ENCODE results near the gene SOSTDC1.
"Not testable (repeated sequence)": the region's sequence is repeated elsewhere in the genome, so short reads cannot be mapped to it uniquely, and the experiment has no call there.

The SOSTDC1 gene, protein sequence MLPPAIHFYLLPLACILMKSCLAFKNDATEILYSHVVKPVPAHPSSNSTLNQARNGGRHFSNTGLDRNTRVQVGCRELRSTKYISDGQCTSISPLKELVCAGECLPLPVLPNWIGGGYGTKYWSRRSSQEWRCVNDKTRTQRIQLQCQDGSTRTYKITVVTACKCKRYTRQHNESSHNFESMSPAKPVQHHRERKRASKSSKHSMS

DNA sequence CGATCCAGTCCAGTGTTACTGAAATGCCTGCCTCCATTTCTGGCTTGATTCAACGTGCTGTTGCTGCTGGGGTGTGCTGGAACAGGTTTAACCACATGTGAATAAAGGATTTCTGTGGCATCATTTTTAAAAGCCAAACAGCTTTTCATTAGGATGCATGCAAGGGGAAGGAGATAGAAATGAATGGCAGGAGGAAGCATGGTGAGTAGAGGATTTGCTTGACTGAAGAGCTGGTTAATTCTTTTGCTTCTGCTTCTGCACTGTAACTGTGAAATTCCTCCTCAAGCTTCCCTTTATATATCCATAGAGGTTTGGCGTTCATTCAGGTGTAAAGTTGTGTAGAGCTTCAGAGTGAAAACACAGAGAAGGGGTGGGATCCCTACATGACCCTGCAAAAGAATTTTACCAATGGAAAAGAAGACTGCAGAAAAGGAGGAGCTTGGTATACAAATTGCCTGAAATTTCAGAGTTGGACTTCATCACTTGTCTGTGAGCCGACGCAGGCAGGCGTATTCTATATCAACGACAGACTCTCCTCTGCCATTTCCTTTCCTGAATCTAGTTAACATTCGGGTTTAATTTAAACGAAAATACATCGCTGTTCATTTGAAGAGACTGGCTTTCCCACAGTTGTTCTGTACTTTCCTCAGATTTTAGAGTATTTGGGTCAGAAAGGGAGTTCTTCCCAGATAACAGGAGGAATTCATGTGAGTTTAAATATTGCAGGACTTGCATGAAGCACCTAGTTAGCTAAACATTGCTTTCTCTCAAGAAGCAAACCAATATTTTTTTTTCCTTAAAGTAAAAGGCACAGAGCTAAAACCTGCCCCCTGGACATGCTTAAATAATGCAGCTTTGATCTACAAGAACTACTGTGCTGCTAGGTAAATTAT is at the start of gene SOSTDC1:
Gene SOSTDC1 (minus strand): TSS at position 270 of the 893 bp plus-strand sequence. CDS start 70 bp downstream, at position 200.
- no peak within 1 kb of the TSS for H3K4me3 Mint-ChIP-seq
- no peaks in the 10 kb centered on the region for H3K9me3 Mint-ChIP-seq
- H3K27ac Mint-ChIP-seq = no peak within 1 kb of the TSS

DNA sequence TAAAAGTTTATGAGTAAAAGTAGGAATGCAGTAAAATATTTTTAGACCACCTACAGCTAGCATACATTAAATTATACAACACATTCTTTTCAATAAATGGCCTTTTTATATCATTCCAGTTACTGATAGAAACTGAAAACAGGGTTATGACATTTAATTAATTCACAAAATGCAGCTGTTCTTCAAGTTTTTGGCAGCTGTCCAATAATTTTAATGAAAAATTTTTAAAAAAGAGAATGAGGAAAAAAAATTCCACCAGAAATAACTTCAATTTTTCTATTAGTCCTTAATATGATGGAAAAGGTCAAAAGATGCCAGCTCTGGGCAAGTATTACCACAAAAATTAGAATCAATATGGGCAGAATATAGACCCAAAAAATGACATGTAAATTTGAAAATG is 49.2 kb upstream of the SOSTDC1 start:
- no peaks in the 10 kb centered on the region for H3K4me1 Mint-ChIP-seq
- no peak for ATAC-seq
- H3K27me3 Mint-ChIP-seq = no peaks in the 10 kb centered on the region
- H3K4me3 Mint-ChIP-seq = no peak overlapping the region
- no peaks in the 10 kb centered on the region for H3K9me3 Mint-ChIP-seq
- no peak for DNase-seq
- H3K27ac Mint-ChIP-seq = no peak overlapping the region

More for the DNA sequence above, at the start of gene SOSTDC1:
- H3K4me1 Mint-ChIP-seq = no peaks in the 10 kb centered on the region
- DNase-seq = no peak
- no peak for ATAC-seq
- peaks cover 14% of the 10 kb centered on the region for H3K27me3 Mint-ChIP-seq

DNA sequence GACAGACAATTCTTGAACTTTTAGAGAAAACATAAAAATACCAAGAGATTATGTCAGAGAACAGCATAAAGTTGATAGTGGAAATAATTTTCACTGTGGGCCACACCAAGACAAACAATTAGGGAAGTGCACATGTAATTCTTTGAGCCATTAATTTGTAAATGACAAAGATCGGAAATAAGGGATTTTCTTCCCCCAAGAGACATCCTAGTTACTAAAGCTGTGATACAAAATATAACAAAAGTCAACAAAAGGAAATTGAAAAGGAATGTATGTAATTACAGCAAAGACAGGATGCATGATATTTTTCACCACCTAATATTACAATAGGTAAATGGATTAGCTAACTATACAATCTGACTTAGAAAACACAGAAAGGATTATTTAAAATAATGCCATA is 48.7 kb upstream of the SOSTDC1 start:
- Mint-ChIP-seq H3K27ac (no peak overlapping the region), H3K4me3 (no peak overlapping the region), H3K9me3 (no peaks in the 10 kb centered on the region), H3K4me1 (no peaks in the 10 kb centered on the region), H3K27me3 (no peaks in the 10 kb centered on the region)
- no peak for ATAC-seq
- DNase-seq = no peak

DNA sequence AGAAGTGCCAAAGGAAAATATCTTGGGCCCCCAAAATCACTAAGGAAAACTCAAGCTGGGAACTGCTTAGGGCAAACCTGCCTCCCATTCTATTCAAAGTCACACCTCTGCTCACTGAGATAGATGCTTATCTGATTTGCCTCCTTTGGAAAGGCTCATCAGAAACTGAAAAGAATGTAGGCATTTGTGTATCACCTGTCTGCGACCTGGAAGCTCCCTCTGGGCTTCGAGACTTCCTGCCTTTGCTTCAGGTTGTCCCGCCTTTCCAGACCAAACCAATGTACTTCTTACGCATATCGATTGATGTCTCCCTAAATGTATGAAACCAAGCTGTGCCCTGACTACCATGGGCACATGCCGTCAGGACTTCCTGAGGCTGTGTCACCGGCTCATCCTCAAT is 46.6 kb upstream of the SOSTDC1 start:
- no peak for DNase-seq
- H3K4me3 Mint-ChIP-seq = no peak overlapping the region

DNA sequence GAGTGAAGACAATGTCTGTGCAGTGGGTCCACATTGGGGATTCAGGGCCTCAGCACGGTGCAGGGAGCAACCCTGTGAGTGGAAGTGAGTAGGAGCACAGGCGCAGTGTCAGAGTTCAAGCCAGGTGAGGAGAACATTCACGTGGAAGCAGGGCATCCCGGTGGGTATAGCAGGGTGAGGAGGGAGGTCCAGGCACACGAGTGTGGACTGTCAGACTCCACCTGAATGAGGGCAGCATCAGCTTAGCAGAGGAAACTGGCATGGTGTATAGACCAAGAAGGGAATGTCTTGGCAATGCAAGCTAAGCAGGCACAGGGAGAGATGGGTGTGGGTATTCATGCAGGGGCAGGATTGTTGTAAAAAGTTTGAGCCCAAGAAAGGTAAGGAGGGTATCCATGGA is 45.8 kb upstream of the SOSTDC1 start:
- H3K4me1 Mint-ChIP-seq = no peaks in the 10 kb centered on the region
- no peak for DNase-seq
- peak; percentile 50 for ATAC-seq
- peak overlapping the region in 1 of 2 donors; percentile 89 for H3K27ac Mint-ChIP-seq
- no peak overlapping the region for H3K4me3 Mint-ChIP-seq
- H3K27me3 Mint-ChIP-seq = no peaks in the 10 kb centered on the region
- no peaks in the 10 kb centered on the region for H3K9me3 Mint-ChIP-seq

More for the DNA sequence above, 46.6 kb upstream of the SOSTDC1 start:
- no peak for ATAC-seq
- Mint-ChIP-seq H3K9me3 (no peaks in the 10 kb centered on the region), H3K27me3 (no peaks in the 10 kb centered on the region), H3K4me1 (no peaks in the 10 kb centered on the region), H3K27ac (peak overlapping the region in 1 of 2 donors; percentile 40)

DNA sequence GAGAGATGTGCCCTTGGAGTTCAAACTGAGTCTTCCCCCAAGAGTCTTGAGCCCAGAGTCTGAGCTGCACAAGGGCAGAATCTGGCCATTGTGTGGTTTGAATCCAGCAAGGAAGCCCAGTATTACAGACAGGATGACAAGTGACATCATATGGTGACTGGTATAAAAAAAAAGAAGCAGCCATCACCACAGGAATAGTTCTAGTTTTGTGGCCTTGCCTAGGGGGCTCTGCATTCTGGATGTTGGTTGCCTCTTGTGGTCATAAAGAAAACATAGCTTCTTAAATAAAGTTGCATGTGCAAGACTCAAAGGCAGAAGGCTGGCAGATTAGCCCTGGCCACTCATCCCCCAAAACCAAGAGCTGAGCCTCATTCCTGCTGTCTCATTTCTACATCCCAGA is 44.3 kb upstream of the SOSTDC1 start:
- no peak overlapping the region for H3K4me3 Mint-ChIP-seq
- ATAC-seq = no peak
- H3K4me1 Mint-ChIP-seq = no peaks in the 10 kb centered on the region
- no peak for DNase-seq
- H3K27me3 Mint-ChIP-seq = no peaks in the 10 kb centered on the region
- no peak overlapping the region for H3K27ac Mint-ChIP-seq
- no peaks in the 10 kb centered on the region for H3K9me3 Mint-ChIP-seq

DNA sequence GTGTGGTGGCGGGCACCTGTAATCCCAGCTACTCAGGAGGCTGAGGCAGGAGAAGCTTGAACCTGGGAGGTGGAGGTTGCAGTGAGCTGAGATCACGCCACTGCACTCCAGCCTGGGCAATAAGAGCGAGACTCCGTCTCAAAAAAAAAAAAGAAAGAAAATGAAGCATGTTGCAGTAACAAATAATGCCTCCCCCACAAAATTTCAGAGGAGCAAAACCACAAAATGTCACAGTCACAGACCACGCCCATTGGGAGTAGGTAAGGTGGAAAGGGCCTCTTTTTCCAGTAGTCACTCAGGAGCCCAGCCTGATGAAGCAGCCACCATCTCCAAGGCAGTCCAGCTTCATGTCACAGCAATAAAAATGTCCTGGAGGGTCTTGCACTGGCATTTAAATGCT is 40.9 kb upstream of the SOSTDC1 start:
- not testable (repeated sequence) for DNase-seq, H3K27ac Mint-ChIP-seq, H3K27me3 Mint-ChIP-seq, ATAC-seq, H3K4me1 Mint-ChIP-seq, H3K9me3 Mint-ChIP-seq, H3K4me3 Mint-ChIP-seq

DNA sequence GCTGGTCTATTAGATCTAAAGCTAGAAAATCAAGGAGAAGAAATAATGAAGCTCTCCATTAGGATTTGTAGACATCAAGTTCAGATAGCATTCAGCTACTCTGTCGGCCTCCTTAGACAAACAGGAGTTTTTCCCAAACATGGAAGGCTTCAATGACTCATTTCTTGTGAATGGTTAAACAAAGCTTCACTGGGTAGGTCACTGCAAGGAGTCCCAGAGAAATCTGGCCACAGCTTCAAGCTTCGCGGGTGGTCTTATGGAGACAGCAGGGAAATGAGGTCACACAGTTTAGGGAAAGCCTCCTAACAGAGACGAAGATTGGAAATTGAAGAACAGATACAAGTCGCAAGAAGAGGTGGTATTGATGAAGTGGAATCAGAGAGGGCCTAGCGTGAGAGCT is 38.5 kb upstream of the SOSTDC1 start:
- H3K4me3 Mint-ChIP-seq = no peak overlapping the region
- no peaks in the 10 kb centered on the region for H3K4me1 Mint-ChIP-seq
- no peak overlapping the region for H3K27ac Mint-ChIP-seq
- H3K9me3 Mint-ChIP-seq = no peaks in the 10 kb centered on the region
- DNase-seq (no peak), ATAC-seq (no peak)
- H3K27me3 Mint-ChIP-seq = peaks cover 3% of the 10 kb centered on the region

DNA sequence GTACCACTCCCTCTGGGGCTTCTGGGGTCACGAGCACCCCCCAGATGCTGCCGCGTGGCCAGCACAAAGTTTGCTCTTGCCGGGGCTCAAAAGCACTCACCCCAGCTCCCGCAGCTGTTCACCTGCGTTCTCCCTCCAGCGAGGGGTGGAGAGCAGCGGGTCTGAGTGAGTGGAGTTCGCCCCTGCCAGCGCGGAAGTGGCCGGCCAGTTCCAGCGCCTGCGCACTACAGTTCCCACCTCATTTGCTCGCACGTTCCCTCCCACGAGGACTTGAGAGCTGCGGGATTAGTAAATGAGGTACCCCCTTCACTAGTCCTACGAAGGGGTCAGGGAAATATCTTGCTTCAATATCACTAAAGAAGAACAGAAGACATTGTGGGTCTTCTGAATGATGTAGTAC is 36.8 kb upstream of the SOSTDC1 start:
- no peak overlapping the region for H3K4me3 Mint-ChIP-seq
- DNase-seq (no peak), ATAC-seq (no peak)
- no peaks in the 10 kb centered on the region for H3K4me1 Mint-ChIP-seq
- no peak overlapping the region for H3K27ac Mint-ChIP-seq
- H3K9me3 Mint-ChIP-seq = no peaks in the 10 kb centered on the region
- peaks cover 6% of the 10 kb centered on the region for H3K27me3 Mint-ChIP-seq

DNA sequence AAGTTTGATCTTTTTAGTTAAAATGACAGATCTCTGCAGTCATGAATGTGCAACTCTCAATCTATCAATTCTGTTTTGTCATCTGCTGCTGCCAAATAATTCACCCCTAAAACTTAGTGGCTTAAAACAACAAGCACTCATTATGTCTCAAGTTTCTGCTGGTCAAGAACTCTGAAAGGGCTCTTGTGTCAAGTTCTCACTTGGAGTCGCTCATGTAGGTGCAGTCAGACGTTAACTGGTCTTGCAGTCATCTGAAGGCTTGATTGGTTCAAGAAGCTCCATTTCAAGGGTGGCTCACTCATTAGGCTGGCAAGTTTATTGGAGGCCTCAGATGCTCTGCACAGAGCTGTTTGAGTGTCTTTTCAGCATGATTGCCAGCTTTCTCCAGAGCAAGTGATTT is 32.6 kb upstream of the SOSTDC1 start:
- H3K27ac Mint-ChIP-seq = no peak overlapping the region
- ATAC-seq (no peak), DNase-seq (no peak)
- no peaks in the 10 kb centered on the region for H3K4me1 Mint-ChIP-seq
- no peaks in the 10 kb centered on the region for H3K9me3 Mint-ChIP-seq
- peaks cover 6% of the 10 kb centered on the region for H3K27me3 Mint-ChIP-seq
- H3K4me3 Mint-ChIP-seq = no peak overlapping the region

DNA sequence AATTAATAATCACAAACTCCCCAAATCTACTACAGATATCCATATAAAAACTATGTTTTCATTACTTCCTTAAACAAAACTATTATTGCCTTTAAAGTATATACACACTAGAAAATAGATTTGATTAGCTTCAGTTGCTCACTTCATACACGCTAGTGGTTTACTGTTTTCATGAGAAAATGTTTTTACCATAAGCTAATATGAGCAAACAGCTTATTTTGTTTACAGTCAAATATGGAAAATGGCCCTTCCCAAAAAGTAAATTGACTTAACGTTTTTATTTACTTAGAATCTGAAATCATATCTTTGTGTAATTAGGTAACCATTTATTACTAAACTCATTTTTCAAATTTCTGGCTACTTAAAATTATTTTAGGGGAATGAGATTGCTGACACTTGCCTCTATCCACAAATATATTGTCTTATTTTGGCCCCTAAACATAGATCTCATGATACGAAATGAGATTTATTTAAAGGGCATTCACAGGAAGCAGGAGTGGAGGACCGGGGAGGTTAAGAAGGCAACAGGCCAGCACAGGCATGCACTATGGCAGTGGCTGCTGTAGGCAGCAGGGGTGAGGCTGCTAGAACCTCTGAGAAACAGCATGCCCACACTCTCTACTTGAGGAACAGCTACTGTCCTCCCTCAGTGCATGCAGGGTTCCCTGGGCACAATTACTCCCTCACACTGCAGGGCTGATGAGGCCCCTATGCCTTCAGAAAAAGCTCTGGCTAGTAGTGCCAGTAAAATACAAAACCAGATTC is 29.6 kb upstream of the SOSTDC1 start:
- no peaks in the 10 kb centered on the region for H3K9me3 Mint-ChIP-seq
- H3K4me1 Mint-ChIP-seq = no peaks in the 10 kb centered on the region
- H3K27ac Mint-ChIP-seq = no peak overlapping the region
- DNase-seq (no peak), ATAC-seq (no peak)
- H3K27me3 Mint-ChIP-seq = peaks cover 6% of the 10 kb centered on the region
- no peak overlapping the region for H3K4me3 Mint-ChIP-seq

DNA sequence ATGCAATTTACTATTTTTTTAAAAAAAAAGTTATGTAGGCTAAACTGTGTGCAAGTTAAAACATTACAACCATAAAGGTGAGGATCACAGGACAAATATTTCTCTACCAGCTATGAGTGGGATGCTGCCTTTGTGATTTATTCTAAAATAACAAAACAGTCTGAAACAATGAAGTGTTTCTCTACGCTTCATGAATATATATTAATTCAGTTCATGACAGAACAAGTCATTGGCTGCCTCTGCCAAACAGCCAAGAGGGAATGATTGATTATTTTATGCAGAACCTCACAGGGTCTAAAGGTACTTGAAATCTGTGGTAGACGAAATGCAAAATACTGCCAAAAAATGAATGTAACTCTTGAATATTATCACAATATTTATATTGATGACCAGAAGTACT is 29.0 kb upstream of the SOSTDC1 start:
- Mint-ChIP-seq H3K27me3 (peaks cover 6% of the 10 kb centered on the region), H3K9me3 (no peaks in the 10 kb centered on the region), H3K4me1 (no peaks in the 10 kb centered on the region), H3K27ac (no peak overlapping the region), H3K4me3 (no peak overlapping the region)
- no peak for ATAC-seq
- DNase-seq = no peak

DNA sequence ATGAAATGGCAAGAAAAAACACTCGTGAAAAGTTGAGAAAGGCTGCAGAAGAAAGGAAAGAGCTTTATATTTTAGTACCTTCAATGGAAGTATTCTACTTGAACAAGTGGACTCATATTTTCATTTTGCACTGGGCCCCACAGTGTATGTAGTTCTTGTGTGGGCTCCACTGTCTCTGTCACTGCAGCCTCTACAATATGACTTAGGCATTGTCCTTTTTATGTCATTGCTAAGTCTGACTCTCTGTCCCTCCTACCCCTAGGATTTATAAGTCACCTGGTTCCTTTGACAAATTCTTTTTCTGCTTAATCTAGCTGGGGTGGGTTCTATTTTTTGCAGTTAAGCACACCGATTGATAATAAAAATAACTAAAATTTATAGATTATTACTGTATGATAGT is 27.7 kb upstream of the SOSTDC1 start:
- ATAC-seq (no peak), DNase-seq (no peak)
- no peaks in the 10 kb centered on the region for H3K9me3 Mint-ChIP-seq
- no peak overlapping the region for H3K27ac Mint-ChIP-seq
- no peak overlapping the region for H3K4me3 Mint-ChIP-seq
- no peaks in the 10 kb centered on the region for H3K27me3 Mint-ChIP-seq
- no peaks in the 10 kb centered on the region for H3K4me1 Mint-ChIP-seq

DNA sequence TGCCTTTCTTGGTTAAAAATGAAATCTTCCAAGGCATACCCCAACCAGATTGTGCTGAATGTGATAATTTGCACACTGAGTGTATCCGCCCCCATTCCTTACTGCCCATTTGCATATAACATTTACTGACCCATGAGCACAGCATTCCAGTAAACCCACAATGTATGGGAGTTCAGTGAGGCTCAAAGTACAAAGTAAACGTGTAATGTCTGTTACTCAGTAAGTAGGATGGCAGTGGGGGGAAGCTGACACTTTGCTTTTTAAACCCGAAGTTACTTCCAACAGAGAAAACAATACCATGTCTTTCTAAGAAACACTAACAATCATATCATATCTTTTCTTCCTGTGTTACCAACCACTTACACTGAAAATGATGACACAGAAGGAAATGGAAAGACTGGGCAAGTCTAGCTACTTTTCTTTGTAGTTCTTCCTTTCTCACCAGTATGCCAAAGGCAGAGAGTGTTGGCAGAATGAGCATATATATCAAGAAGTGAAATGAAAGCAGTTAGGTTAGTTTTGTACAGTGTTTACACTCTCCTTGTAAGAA is 27.1 kb upstream of the SOSTDC1 start:
- Mint-ChIP-seq H3K4me1 (no peaks in the 10 kb centered on the region), H3K4me3 (no peak overlapping the region), H3K9me3 (no peaks in the 10 kb centered on the region), H3K27me3 (no peaks in the 10 kb centered on the region), H3K27ac (peak overlapping the region in 1 of 2 donors; percentile 55)
- DNase-seq (no peak), ATAC-seq (peak; percentile 89)

DNA sequence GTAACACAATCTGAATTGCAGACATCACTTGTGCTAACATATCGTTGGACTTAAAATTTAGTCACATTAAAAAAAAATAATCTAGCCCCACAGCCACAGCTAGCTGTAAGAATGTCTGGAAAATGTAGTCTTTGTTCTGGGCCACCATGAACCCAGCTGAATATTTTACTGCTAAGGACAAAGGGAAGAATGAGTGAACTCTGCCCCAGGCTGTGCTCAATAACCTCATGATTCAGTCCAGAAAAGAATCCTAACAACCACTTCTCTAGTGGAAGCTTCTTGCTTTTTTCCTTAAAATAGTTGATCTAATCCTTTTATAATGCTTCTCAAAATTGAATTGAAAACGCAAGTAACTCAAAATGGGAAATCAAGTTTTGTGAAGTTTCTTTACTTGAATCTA is 25.6 kb upstream of the SOSTDC1 start:
- no peak overlapping the region for H3K27ac Mint-ChIP-seq
- H3K9me3 Mint-ChIP-seq = peaks cover 0 to 3% of the 10 kb centered on the region in 2 donors
- no peaks in the 10 kb centered on the region for H3K4me1 Mint-ChIP-seq
- ATAC-seq (no peak), DNase-seq (no peak)
- H3K4me3 Mint-ChIP-seq = no peak overlapping the region
- H3K27me3 Mint-ChIP-seq = no peaks in the 10 kb centered on the region
